Astrocyte (in vitro differentiated cells and primary cell): ENCODE data around the gene TUBA4B. TPM values are rescaled to one million over a fixed set of nuclear protein-coding genes. Genes with fewer than 3 reads are reported as not detected.

Experiments
- DNase-seq: peaks from one replicate; pipeline ENCODE4 v3.0.0-alpha.2; 2010; ENCODE audit warnings: low read depth
- FAIRE-seq: peaks from 2 replicates; lab custom pipeline; 2011; peaks lifted over from hg19 to GRCh38; lab: Jason Lieb, UNC
- H2AFZ ChIP-seq: 2 replicates; pipeline ENCODE4 v1.6.0; 2012; ENCODE audit warnings: low read depth, low read length, inconsistent platforms
- H3K27ac ChIP-seq: 2 replicates; pipeline ENCODE4 v1.5.1; 2011; ENCODE audit warnings: low read depth, low read length, inconsistent platforms
- H3K27me3 ChIP-seq: 2 replicates; pipeline ENCODE4 v1.6.0; 2011; ENCODE audit warnings: low read length, inconsistent platforms; ENCODE audit not compliant: insufficient read depth
- H3K36me3 ChIP-seq: 2 replicates; pipeline ENCODE4 v1.5.1; 2011; ENCODE audit warnings: low read length, inconsistent platforms; ENCODE audit not compliant: insufficient read depth
- H3K4me1 ChIP-seq: 2 replicates; pipeline ENCODE4 v1.5.1; 2011; ENCODE audit warnings: low read length, inconsistent platforms; ENCODE audit not compliant: insufficient read depth
- H3K4me2 ChIP-seq: 2 replicates; pipeline ENCODE4 v1.6.0; 2012; ENCODE audit warnings: low read length, inconsistent platforms
- H3K4me3 ChIP-seq: 2 replicates; pipeline ENCODE4 v1.5.1; 2011; ENCODE audit warnings: low read depth, mild to moderate bottlenecking, low read length, inconsistent platforms; ENCODE audit not compliant: insufficient read depth
- H3K79me2 ChIP-seq: 2 replicates; pipeline ENCODE4 v1.6.0; 2012; ENCODE audit warnings: mild to moderate bottlenecking, low read length, inconsistent platforms; ENCODE audit not compliant: insufficient read depth
- H3K9ac ChIP-seq: 2 replicates; pipeline ENCODE4 v1.6.0; 2012; ENCODE audit warnings: mild to moderate bottlenecking, low read length, inconsistent platforms
- H3K9me3 ChIP-seq: 2 replicates; pipeline ENCODE4 v1.5.1; 2012; ENCODE audit warnings: low read depth, mild to moderate bottlenecking, low read length, inconsistent platforms; ENCODE audit not compliant: insufficient read depth
- H4K20me1 ChIP-seq: 2 replicates; pipeline ENCODE4 v1.6.0; 2012; ENCODE audit warnings: low read length, inconsistent platforms; ENCODE audit not compliant: insufficient read depth
- H3K27ac Mint-ChIP-seq: one replicate; pipeline ENCODE4 v1.8.0; 2021; ENCODE audit warnings: mild to moderate bottlenecking, mixed read lengths; ENCODE audit not compliant: unreplicated experiment
- H3K27me3 Mint-ChIP-seq: one replicate; pipeline ENCODE4 v1.8.0; 2021; ENCODE audit warnings: low read depth, mixed read lengths; ENCODE audit not compliant: unreplicated experiment
- H3K36me3 Mint-ChIP-seq: one replicate; pipeline ENCODE4 v1.8.0; 2021; ENCODE audit warnings: low read depth, mixed read lengths; ENCODE audit not compliant: unreplicated experiment
- H3K4me1 Mint-ChIP-seq: one replicate; pipeline ENCODE4 v1.8.0; 2021; ENCODE audit warnings: low read depth, mixed read lengths; ENCODE audit not compliant: unreplicated experiment
- H3K4me3 Mint-ChIP-seq: one replicate; pipeline ENCODE4 v1.8.0; 2021; ENCODE audit warnings: mild to moderate bottlenecking, moderate library complexity, mixed read lengths; ENCODE audit not compliant: unreplicated experiment
- H3K9me3 Mint-ChIP-seq: one replicate; pipeline ENCODE4 v1.8.0; 2021; ENCODE audit warnings: mild to moderate bottlenecking, mixed read lengths; ENCODE audit not compliant: unreplicated experiment
- CTCF ChIP-seq: IDR thresholded peaks from 2 replicates; pipeline ENCODE4 v1.5.1; 2011; ENCODE audit warnings: low read depth, mild to moderate bottlenecking, inconsistent platforms, low read length, moderate library complexity; ENCODE audit not compliant: insufficient read depth
- EZH2 ChIP-seq: IDR thresholded peaks from 2 replicates; pipeline ENCODE4 v1.6.1; 2012; ENCODE audit warnings: mild to moderate bottlenecking, low read length, inconsistent platforms; ENCODE audit not compliant: insufficient read depth
- total RNA-seq: library from RNA; stranded (reverse); gene quantifications from 2 replicates; pipeline ENCODE4 v1.2.1, GENCODE V29; 2021

The TUBA4B gene
- total RNA-seq, 1 donor from 2014 or later: not detected

GRCh38 chr2:219250049-219250781, 2.8 kb upstream of the TUBA4B start:
- peak overlapping the region; percentile 67 for H3K4me3 Mint-ChIP-seq
- H3K9ac ChIP-seq: peak overlapping the region; percentile 66
- no peak overlapping the region for H3K27ac Mint-ChIP-seq
- H3K9me3 ChIP-seq: no peaks in the 10 kb centered on the region
- no peak overlapping the region for H3K4me3 ChIP-seq
- H3K27ac ChIP-seq: peak overlapping the region; percentile 68
- peaks cover 59% of the 10 kb centered on the region for H3K4me1 ChIP-seq
- peaks cover 29% of the 10 kb centered on the region for H3K79me2 ChIP-seq
- no peaks in the 10 kb centered on the region for H3K9me3 Mint-ChIP-seq
- H4K20me1 ChIP-seq: peaks cover 4% of the 10 kb centered on the region
- peaks cover 40% of the 10 kb centered on the region for H3K4me1 Mint-ChIP-seq
- H3K4me2 ChIP-seq: peak overlapping the region; percentile 72
- H3K36me3 Mint-ChIP-seq: peaks cover 5% of the 10 kb centered on the region
- no peaks in the 10 kb centered on the region for H3K36me3 ChIP-seq
- H2AFZ ChIP-seq: no peak overlapping the region
- H3K27me3 Mint-ChIP-seq: peaks cover 8% of the 10 kb centered on the region
- FAIRE-seq (no peak), DNase-seq (no peak)
- H3K27me3 ChIP-seq: peaks cover 13% of the 10 kb centered on the region
- TF ChIP-seq EZH2: no peak
- TF ChIP-seq CTCF: no peak

- Mint-ChIP-seq H3K4me1 (peaks cover 40% of the 10 kb centered on the region), H3K9me3 (no peaks in the 10 kb centered on the region), H3K4me3 (peak overlapping the region; percentile 70), H3K36me3 (peaks cover 5% of the 10 kb centered on the region), H3K27ac (peak overlapping the region; percentile 59), H3K27me3 (peaks cover 21% of the 10 kb centered on the region)
- TF ChIP-seq CTCF (no peak), EZH2 (no peak)
- DNase-seq (no peak), FAIRE-seq (no peak)
- H3K27me3 ChIP-seq: peaks cover 22% of the 10 kb centered on the region
- H3K4me2 ChIP-seq: peak overlapping the region; percentile 94
- peaks cover 15% of the 10 kb centered on the region for H3K79me2 ChIP-seq
- H3K4me3 ChIP-seq: no peak overlapping the region
- peaks cover 4% of the 10 kb centered on the region for H4K20me1 ChIP-seq
- no peaks in the 10 kb centered on the region for H3K9me3 ChIP-seq
- H2AFZ ChIP-seq: no peak overlapping the region
- no peak overlapping the region for H3K9ac ChIP-seq
- peaks cover 48% of the 10 kb centered on the region for H3K4me1 ChIP-seq
- H3K27ac ChIP-seq: no peak overlapping the region
- H3K36me3 ChIP-seq: no peaks in the 10 kb centered on the region
Measured at GRCh38 chr2:219251656-219252055, 1.4 kb upstream of the TUBA4B start.

GRCh38 chr2:219252084-219252483, 959 bp upstream of the TUBA4B start:
- Histone ChIP-seq H3K79me2 (peaks cover 10% of the 10 kb centered on the region), H3K4me2 (peak overlapping the region; percentile 94), H3K9me3 (no peaks in the 10 kb centered on the region), H3K9ac (no peak overlapping the region), H3K36me3 (no peaks in the 10 kb centered on the region), H4K20me1 (peaks cover 4% of the 10 kb centered on the region), H3K27me3 (peaks cover 22% of the 10 kb centered on the region), H3K27ac (no peak overlapping the region), H3K4me3 (no peak overlapping the region), H2AFZ (no peak overlapping the region), H3K4me1 (peaks cover 48% of the 10 kb centered on the region)
- Mint-ChIP-seq H3K9me3 (no peaks in the 10 kb centered on the region), H3K4me3 (peak overlapping the region; percentile 82), H3K36me3 (peaks cover 5% of the 10 kb centered on the region), H3K27me3 (peaks cover 21% of the 10 kb centered on the region), H3K4me1 (peaks cover 37% of the 10 kb centered on the region), H3K27ac (no peak overlapping the region)
- FAIRE-seq (no peak), DNase-seq (no peak)
- TF ChIP-seq CTCF (no peak), EZH2 (no peak)
